DLD1 (cell line): Measurements from ENCODE around the gene CARMIL1.

Experiments used
- in situ Hi-C: cut with HindIII; loops from 2 replicates; pipeline ENCODE4 v1.10.0; 2017; ENCODE audit warnings: low sequenced_read_pairs

The CARMIL1 gene

DNA sequence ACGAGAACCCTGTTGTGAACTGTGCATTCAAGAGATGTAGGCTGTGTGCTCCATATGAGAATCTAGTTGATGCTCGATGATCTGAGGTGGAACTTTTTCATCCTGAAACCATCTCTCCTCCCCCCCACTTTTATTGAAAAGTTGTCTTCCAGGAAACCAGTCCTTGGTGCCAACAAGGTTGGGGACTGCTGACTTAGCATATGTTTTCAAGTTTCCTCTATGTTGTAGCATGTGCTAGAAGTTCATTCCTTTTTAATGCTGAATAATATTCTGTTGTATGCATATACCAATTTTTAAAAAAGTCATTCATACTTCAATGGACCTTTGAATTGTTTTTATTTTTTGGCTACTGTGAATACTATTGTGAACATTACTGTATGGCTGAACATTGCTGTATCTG lies 27.2 kb downstream of the CARMIL1 start:
- in situ Hi-C loops: no loop called here

DNA sequence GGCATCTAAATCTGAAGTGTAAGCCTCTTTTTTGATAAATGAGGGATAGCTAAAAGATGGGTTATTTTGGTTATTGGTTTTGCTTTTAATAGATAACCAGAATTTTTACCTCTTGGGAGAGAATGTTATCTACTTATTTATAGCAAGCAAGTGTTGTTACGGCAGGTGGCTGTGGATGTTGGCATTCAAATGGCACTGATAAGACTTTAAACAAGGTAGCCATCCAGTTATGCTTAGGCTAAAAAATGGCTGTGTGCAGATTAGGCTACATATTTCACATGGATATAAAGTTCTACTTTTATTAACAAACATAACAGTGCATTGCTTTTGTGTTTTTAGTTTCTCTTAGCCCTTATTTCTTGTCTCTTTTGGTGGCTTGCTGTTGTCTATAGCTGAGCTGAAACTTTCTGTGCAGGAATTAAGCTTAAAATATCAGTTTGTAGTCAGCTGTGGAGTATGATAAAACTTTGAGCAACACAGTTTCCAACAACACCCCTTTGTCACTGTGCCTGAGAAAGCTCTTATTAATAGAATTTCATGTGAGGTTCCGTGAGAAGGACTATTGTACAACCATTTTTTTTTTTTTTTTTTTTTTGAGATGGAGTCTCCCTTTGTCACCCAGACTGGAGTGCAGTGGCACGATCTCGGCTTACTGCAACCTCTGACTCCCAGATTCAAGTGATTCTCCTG lies 28.8 kb downstream of the CARMIL1 start:
- in situ Hi-C loops: no loop called here

DNA sequence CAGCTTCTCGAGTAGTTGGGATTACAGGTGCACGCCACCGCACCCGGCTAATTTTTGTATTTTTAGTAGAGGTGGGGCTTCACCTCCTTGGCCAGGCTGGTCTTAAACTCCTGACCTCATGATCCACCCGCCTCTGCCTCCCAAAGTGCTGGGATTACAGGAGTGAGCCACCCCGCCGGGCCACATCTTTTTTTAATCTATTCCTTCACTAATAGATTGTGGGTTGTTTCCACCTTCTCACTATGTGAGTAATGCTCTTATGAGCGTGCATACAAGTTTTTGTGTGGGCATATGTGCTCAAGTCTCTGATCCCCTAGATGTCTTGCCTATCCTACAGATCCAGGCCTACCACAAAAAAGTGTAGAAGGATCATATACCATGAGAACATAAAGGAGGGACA lies 30.7 kb downstream of the CARMIL1 start:
- in situ Hi-C loops: no loop called here

DNA sequence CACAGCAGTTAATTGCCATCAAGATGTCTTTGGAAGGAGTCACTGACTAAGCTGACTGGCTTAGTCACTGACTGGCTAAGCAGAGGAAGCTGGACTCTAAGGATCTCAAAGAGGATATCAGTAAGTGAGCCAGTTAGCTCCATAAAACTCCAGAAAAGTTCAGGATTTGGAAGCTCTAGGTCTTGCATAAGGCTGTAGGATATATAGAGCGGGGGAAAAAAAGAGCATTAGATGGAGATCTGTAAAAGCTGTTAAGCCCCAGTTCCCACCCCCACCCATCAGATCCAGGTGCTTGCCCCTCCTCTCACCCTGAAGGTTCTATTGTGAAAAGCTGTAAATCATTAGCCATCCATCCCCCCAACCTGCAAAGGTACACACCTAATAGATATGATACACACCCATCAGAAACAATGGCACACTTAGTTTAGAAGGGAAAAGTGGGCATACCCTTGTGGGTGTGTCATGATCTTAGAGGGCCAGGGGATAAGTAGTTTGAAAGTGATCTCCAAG lies 32.2 kb downstream of the CARMIL1 start:
- in situ Hi-C loops: no loop called here

DNA sequence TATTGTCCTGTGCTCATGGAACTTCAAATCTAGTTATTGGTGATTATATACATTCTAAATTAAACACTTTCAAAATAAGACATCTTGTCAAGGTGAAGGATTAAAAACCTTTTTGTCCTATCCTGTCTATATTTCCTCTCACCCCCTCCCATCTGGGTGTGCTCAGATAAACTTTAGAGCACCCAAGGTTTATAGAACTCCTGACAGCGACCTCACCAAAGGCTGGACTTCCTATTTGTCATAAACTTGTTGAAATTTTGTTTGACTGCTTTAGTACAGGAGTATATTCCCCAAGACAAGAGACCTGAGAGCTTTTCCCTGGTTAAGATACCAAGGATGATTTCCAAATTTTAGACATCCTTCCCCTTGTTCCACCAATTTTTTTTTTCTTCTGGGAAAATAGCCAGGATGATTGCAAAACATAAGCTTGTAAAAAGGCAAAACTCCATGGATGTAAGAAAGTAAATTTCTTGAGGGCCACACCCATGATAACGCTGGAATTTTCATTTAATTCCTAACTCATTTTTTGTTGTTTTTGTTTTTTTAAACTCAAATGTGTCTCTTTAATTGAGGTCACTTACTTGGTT lies 33.0 kb downstream of the CARMIL1 start:
- in situ Hi-C loops: no loop called here

DNA sequence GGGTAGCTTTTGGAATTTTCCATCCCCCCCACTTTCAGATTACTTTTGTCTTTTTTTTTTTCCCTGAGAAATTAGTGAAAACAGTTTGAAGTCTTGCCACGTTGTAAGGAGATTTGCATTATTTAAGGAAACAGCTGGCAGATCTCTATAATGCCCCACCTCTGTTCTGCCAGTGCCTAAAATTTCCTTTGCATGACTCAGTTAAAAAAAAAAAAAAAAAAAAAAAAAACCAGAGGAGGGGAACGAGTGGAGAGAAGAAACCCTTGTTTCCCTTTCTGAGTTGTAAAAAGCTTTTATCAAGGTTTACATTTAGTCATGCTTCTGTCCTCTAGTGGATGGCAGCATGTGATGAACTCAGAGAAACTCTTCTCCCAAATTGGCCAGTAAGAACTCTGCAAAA lies 33.5 kb downstream of the CARMIL1 start:
- in situ Hi-C loops: no loop called here

DNA sequence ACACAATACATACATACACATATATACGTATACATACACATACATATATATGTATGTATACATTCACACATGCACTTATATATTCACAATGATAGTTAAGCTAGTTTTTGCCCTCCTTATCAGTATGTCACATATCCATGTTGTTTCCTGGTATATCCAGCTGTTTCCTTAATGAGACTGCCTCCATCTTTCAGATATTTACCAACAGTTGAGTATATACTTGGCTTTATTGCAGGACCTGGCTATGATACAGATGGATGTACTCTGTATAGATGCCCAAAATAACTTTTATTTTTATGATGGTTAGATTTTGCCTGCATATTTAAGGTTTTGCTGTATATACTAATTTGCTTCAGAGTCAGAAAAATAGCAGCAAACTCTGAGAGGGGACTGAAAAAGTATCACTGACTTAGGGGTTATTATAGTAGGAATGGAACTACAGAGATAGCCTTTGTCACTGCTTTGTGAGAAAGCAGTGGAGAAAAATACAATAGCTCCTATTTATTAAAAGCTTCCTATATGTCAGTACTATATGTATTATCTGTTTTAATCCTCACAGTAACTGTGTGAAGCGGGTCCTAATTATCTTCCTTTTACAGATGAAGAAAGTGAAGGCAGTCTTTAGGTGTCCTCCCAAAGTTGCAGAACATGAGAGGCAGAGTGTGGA lies 35.5 kb downstream of the CARMIL1 start:
- in situ Hi-C loops: no loop called here

DNA sequence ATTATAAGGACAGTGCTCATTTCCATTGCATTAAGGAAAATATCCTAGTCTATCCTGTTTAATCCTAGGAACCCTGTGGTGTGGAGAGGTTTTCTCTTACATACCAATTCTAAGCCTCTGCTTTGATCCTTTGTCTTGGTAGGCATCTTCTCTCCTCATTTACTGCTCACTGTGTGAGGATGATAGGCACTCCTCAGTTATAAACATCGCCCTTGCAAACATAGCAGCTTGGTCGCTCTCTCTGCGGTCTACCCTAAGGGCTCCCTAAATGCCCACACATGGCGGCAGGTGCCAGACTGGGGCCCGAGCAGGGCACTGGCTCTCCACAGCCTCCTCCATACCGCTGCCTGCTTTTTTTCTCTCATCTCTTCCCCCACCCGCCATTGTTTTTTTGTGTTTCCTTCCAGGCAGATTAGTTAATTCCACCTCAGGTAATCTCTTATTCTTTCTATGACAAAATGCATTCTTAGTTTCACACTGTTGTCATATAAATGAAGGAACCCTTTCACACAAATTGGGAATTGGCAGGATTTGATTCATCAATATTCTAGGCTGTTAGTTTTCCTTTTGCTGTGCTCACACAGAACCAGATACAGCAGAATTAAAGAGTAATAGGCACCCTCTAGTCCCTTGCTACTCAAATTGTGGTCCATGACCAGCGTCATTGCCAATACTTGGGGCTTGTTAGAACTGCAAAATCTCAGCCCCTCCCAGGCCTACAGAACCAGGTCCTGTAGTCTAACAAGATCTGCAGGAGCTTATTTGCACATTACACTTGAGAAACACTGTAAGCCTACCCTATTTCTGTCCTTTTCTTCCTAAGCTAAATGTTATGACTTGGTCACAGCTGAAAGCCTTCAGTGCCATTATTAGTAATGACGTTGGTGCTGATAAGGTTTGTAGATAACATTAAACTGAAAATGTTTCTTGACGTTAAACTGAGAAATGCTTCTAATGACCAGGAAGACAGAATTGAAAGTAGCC lies 36.3 kb downstream of the CARMIL1 start:
- in situ Hi-C loops: no loop called here

DNA sequence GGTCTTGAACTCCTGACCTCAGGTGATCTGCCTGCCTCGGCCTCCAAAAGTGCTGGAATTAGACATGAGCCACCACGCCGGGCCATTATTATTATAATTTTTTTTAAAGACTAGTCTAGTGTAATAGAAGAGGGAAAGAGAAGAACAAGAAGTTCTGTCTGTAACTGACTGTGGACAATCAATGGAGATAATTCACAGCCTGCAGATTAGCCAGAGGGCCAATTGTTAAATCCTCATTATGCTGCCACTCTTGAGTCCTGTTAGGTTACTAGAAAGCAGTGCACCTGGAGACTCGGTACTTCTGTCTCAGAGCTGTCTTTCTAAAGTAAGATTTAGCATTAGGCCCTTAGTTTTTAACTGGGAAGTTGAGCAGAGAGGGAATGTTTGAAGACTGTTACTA lies 37.5 kb downstream of the CARMIL1 start:
- in situ Hi-C loops: no loop called here

DNA sequence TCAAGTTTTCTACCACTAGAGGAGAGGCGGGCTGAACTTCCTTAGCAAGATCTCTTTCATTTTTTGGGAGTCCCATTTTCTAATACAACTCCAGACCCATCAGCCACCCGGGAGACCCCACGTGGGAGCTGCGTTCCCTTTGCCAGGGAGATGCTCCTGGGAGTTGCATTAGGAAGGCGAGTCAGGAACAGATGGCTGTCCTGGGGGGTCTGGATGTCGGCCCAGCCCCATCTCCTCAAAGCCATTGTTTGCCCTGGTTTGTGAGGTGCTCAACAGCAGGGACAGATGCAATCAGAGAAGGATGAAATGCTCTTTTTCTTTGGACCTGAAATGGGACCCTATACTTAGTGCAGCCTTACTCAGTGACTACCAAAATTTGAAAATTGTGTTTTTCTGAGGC lies 39.4 kb downstream of the CARMIL1 start:
- in situ Hi-C loops: no loop called here

DNA sequence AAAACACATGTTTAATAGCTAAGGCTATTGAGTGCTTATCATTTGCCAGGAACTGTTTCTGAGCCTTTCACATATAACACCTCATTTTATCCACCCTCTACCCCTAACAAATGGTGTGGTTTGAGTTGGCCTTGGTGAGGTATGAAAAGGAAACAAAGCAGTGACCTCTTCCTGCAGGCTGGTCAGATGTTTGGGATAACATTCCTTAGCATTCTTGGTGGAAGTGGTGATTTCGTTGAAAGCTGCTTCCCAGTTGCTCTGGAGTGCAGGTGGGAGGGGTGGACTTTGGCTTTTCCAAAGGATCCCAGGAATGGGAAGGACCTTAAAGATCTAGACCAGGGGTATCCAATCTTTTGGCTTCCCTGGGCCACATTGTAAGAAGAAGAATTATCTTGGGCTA lies 41.3 kb downstream of the CARMIL1 start:
- in situ Hi-C loops: no loop called here

DNA sequence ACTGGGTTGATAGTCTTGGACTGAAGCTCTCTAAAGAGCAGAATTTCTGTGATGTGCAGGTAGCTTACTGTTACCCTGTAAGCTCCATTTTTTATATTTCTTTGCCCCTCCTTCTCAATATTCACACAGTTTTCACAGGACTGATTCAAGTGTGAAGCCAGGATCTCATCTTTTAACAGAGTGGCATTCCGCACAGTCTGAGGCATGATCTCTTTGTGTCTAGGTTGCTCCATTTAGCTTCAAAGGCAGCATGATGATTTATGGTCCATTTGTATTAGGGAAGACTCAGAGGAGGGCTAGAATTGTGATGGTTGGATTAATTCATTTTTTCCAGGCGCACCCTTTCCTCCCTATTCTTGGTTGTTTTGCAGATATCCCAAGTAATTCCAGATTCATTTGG lies 43.5 kb downstream of the CARMIL1 start:
- in situ Hi-C loops: no loop called here

DNA sequence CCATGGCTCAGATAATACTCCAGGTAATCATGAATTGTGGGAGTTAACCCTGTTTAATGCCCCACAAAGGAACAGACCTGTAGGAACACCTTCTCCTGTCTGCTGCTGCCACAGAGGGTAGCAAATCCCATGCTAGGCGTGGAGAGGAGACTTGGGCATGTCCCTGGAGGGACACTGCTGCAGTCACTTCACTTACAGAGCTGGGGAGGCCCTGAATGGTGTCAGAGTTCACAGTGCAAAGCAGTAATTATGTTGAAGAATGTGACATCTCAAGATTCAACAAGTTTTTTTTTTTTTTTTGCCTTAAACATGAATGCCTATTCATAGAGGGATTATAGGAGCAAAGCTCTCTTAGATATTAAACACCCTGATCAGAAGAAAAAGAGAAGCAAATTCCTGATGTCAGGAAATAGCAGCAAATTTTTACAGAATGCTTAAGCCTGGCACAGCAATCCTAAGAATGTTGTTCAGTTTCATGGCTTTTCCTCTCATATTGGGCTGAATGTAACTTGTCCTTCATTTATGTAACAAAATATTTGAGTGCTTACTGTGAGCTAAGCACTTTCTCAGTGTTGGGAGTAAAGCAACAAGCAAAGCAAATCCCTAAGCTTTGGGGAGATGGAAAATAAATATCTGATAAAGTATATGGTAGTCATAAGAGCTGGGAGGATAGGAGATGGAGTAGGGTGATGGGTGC lies 45.0 kb downstream of the CARMIL1 start:
- in situ Hi-C loops: no loop called here

DNA sequence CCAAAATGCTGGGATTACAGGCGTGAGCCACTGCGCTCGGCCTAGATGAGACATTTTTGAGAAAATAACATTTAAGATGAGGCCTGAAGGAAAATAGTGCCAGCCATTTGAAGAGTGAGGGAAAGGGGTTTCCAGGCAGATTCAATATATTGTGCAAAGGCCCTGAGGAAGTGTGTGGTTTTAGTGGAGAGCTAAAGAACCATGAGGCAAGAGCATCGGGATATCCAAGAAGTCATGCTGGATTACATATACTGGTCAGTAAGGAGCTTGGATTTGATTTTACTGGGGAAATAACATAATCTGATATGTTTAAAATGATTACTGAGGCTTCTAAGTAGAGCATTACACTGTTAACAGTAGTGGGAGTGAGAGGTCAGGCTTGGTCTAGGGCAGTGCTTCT lies 47.0 kb downstream of the CARMIL1 start:
- in situ Hi-C loops: no loop called here

DNA sequence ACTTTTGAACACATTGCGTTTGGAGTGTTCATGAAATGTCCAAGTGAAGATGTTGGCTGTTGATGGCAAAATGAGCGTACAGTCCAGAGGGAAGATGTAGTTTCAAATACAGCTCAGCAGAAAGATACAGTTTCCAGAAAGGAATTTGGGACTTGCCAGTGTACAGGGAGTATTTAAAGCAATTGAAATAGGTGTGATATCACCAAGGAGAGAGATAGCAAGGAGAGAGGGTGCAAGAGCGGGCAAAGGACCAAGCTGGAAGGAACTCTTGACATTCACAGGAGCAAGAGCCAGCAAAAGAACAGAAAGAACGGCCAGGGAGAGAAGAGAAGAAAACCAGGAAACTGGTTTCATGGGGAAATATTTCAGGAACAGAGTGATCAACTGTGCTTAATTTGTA lies 47.8 kb downstream of the CARMIL1 start:
- in situ Hi-C loops: no loop called here

DNA sequence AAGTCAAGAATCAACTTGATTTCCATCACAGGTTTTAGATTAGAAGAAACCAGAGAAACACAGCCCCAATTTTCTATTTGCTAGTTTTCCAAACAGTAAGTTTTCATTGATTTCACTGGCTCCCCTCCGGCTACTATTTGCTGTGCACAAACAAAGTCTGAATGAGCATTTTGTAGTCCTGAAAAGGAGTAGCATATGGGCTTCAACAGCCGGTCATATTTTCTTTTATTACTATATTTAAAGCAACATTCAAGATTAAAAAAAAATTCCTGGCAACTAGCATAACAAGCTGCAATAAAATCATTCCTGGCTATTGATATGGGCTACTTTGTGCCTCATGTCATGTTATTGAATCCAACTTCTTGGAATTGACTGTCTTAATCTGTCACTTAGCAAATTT lies 48.3 kb downstream of the CARMIL1 start:
- in situ Hi-C loops: no loop called here

DNA sequence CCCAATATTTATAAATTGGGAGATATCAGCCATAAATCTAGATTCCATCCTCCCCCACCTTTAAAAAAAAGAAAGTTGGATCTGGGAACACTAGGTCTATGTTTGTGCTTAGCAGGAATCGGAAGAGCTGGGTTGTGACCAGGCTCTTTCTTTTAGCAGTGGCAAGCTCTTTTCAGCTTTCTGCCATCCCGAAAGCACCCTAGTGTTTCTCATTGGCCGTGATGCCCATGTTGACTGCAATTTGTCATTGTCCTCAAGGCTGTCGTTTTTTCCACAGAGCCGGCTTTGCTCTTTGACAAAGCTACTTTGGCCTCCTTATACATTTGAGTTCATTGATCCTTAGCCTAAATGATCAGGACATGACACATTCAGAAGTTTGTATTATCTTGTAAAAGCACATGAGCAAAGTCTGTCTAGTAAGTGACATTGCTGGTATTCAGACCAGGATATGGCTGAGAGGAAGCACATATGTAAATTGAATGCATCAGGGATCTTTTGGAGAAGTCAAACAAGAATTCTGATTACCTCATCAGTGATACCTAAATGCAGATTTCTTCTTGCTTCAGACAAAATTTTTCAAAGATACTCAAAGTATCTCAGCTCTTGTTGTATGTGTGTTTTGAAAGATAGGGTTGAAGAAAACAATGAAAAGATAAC lies 50.1 kb downstream of the CARMIL1 start:
- in situ Hi-C loops: no loop called here

DNA sequence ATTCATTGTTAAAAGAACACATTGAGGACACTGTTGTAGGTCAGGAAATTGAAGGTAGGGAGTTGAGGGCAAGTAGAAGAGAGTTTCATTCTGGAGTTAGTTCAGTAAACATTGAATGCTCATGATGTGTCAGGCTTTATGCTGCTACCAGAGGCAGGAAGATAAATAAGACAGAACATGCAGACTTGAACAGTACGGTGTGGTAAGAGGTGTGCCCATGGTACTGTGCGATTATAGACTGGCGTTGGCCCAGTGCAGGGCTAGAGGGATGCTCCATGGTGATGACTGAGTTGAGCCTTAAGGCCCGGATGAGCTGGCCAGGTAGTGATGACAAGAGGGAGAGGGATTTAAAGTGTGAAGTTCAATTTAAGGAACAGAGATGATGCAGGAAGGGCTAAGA lies 50.8 kb downstream of the CARMIL1 start:
- in situ Hi-C loops: no loop called here

DNA sequence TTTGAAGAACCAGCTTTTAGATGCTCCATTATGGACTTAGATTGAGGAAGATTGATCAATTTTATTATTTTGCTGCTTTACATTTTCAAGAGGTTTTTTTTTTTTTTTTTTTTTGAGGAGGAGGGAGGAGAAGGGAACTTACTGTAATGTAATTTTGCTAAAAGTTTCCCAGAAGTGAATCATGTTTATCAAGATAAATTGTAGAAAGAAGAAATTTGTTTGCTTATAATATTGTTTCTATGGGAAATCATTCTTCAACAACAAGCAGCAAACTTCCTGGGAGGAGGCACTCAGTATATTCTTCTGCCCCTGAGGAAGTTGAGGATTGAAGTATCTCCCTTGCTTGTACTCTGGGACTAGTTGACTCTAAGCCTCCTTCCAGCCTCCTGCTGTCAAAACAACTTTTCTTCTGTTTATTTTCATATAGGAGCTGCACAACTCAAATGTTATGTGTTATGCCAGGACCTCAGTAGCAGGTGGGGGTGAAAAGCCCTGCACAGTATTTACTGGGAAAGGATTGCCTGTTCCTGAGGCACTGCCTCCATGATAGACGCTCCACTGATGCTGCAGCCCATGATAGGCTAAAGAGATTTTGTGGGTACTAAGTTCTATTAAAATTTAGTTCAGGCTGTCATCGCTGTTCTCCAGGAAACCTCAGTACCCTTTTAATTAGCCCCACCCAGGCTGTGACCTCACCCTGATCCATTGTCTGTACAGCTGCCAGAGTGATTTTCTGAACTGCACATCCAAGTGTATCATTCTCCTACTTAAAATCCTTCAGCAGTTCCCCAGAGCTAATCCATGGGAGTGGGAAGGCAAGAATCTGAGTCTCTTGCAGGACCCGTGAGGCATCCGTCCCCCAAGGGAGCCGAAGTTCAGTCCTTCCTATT lies 51.9 kb downstream of the CARMIL1 start:
- in situ Hi-C loops: no loop called here
